Choroid plexus epithelial cell (primary cell): Measurements from ENCODE around the gene OVCA2.
"Not testable (repeated sequence)": the region's sequence is repeated elsewhere in the genome, so short reads cannot be mapped to it uniquely, and the experiment has no call there.

ENCODE experiments used
- DNase-seq: peaks from one replicate; pipeline ENCODE4 v3.0.0-alpha.2; 2010; ENCODE audit warnings: low read depth
- H3K4me3 ChIP-seq: 2 replicates; pipeline ENCODE4 v1.5.1; 2011; ENCODE audit warnings: low read depth, mild to moderate bottlenecking, control low read depth, low read length, moderate library complexity
- TF ChIP-seq, protein P1 (sequence below): conservative IDR thresholded peaks from 2 replicates; pipeline ENCODE4 v1.5.1; 2011; ENCODE audit warnings: low read depth, mild to moderate bottlenecking, control low read depth, inconsistent platforms, low read length, moderate library complexity

OVCA2 gene

GRCh38 chr17:2008332-2009126 is 33.3 kb upstream of the OVCA2 start:
- H3K4me3 ChIP-seq: no peak overlapping the region
- no peak for DNase-seq
- TF ChIP-seq, protein P1, sequence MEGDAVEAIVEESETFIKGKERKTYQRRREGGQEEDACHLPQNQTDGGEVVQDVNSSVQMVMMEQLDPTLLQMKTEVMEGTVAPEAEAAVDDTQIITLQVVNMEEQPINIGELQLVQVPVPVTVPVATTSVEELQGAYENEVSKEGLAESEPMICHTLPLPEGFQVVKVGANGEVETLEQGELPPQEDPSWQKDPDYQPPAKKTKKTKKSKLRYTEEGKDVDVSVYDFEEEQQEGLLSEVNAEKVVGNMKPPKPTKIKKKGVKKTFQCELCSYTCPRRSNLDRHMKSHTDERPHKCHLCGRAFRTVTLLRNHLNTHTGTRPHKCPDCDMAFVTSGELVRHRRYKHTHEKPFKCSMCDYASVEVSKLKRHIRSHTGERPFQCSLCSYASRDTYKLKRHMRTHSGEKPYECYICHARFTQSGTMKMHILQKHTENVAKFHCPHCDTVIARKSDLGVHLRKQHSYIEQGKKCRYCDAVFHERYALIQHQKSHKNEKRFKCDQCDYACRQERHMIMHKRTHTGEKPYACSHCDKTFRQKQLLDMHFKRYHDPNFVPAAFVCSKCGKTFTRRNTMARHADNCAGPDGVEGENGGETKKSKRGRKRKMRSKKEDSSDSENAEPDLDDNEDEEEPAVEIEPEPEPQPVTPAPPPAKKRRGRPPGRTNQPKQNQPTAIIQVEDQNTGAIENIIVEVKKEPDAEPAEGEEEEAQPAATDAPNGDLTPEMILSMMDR: no peak

- H3K4me3 ChIP-seq: no peak overlapping the region
- TF ChIP-seq, protein P1: no peak
- DNase-seq: no peak
Measured at GRCh38 chr17:2009737-2010136, 32.1 kb upstream of the OVCA2 start.

DNA sequence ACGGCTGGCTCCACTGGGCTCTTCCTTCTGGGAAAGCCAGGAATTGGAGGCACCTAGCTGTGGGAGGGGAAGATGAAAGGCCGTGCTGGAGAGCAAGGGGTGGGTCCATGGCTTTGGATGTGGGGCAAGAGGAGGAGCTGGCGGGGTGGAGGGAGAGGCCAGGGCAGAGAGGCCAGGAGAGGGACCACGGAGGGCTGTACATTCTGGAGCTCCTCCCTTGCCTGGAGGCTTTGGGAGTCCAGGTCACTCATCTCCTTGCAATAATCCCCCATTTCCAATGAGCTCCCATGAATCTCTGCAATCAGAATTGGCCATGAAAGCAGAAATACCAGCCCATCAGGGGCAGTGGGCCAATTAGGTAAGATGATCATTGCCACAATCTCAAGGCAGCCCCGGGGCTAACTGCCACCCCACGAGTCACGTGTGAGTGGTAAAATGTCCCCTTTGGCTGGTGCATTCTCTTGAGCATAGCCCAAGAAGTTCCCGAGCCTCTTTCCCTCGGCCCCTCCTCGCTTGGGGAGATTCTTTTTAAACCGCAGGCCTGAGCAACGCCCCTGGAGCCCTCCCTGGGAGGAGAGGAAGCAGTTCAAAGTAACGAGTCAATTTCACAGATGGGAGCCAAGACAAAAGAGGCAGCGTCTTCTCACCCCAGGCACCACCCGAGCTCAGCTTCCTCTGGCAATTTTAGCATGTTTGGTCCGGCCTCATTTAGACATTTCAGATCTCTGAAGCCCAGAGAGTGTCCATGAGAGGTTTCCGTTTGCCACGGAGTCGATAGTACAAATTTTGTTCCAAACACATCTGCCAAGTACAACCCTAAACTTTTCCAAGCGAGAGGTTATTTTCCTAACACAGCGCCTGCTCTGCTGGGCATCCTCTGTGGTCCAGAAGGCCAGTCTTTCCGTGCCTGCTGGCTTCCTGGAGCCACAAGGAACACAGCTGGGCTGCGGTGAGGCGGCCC is 30.1 kb upstream of the OVCA2 start:
- TF ChIP-seq, protein P1: no peak
- H3K4me3 ChIP-seq: no peak overlapping the region
- DNase-seq: peak; percentile 54

- no peak for DNase-seq
- TF ChIP-seq, protein P1: no peak
- no peak overlapping the region for H3K4me3 ChIP-seq
Measured at GRCh38 chr17:2012499-2012898, 29.3 kb upstream of the OVCA2 start.

DNA sequence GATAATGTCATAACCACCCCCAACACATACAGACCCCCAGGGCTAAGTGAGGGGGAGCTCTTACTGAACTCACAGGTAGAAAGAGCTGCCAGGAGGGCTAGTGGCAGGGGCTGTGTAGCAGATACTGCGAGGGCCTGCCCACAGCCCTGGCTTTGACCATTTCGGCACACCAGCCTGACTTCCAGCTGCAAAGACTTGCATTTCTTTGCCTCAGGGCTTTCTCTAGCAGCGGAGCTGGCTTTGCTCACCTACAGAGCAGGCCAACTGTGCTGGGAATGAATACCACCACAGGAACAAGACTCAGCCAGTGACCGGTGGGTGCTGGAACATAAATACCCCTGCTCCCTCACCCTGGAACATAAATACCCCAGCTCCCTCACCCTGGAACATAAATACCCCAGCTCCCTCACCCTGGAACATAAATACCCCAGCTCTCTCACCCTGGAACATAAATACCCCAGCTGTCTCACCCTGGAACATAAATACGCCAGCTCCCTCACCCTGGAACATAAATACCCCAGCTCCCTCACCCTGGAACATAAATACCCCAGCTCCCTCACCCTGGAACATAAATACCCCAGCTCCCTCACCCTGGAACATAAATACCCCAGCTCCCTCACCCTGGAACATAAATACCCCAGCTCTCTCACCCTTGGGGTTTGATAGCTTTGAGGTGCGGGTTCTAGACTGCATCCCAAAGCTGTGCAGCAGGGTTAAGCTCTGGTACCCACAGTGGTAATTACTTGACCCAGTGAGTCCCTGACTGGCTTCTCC is 28.4 kb upstream of the OVCA2 start:
- not testable (repeated sequence) for DNase-seq, H3K4me3 ChIP-seq

GRCh38 chr17:2013994-2014317 is 27.9 kb upstream of the OVCA2 start:
- TF ChIP-seq, protein P1: no peak
- no peak for DNase-seq
- no peak overlapping the region for H3K4me3 ChIP-seq

GRCh38 chr17:2015314-2015713 is 26.5 kb upstream of the OVCA2 start:
- DNase-seq: no peak
- TF ChIP-seq, protein P1: no peak
- H3K4me3 ChIP-seq: no peak overlapping the region
